HG03439 (cell line): Measurements from ENCODE around the gene VSIR.

ENCODE experiments used
- ATAC-seq: cut with Tn5 transposase; IDR thresholded peaks from one replicate; pipeline ENCODE4 v1.9.1; 2021; ENCODE audit warnings: mild to moderate bottlenecking, moderate library complexity; ENCODE audit not compliant: unreplicated experiment

The VSIR gene

DNA sequence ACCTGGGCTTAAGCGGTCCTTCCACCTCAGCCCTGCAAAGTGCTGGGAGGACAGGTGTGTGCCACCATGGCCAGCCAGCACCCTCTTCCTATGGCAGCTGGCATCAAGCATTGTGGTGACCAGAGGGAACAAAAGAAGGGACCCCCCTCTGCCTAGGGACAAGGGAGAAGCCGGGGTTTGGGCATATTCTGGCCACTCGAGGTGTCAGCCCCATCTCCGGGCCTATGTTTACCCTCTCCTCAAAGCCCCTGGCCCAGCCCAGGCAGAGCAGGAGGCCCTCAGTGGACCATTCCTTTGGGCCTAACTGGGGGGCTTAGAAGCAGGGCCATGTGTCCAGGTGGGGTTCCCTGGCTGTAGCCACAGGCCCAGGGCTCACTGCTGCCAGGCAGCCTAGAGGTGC, 23.9 kb downstream of the VSIR start:
- ATAC-seq: no peak

DNA sequence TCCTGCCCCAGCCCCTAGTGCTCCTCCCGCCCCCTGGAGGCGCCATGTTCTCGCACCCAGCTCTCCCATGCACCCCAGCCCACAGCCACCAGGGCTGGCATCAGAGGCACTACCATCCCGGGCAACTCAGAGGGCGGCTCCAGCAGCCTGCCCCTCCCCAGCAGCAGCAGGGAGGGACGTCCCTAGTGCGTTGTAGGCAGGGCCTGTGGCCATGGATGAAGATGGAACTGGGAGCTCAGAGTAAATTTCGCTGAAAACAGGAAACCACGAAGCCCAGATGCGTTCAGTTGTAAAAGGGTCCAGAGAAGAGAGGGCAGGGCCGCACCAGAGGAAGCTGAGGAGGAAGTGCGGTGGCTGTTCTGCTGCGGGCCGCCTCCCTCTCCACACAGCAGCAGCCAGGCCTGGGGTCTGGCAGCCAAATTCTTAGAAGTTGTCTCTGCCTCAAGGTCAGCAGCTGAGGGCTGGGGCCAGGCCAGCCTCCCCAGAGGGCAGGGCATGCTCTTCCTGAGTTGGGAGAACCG, 24.6 kb downstream of the VSIR start:
- ATAC-seq: no peak

DNA sequence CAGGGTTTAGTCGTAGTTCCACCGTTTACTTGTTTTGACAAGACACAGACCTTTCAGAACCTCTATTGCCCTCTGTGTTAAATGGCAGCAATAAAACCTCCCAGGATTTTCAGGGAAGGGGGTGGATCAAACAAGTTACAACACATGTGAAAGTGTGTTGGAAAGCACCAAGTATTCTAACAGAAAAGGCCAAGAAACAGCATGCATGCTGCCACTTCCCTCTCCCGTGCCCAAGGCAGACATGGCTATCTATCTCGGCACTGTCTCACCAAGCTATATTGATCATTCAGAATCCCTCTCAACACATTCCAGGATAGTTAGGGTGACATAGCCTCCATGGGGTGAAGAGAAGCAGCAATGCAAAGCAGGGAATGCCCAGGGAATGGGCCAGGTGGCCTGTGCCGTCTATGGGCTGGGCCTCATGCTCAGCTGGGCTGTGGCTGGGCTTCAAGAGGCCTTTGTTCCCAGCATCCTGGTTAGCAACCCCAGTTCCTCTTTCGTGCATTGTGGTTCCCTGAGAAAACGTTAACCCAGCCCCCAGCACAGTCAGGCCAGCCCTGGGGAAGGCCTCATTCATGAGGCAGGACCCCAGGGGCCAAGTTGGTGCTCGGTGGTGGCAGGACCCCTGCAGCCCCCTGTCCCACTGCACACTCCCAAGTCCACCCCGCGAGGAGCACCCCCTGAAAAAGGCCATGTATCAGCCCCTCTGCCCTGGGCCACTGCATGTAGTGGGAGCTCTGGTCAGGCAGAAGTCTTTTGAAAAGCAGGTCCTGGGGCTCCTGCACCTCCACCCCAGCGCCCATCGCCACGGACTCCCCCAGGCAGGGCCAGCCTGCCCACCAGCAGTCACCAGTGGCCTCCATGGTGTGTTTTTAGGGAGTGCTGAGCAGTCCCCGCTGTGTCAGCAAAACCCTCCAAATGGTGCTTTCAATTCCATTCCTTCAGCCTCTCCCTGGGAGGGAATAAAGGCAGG, 25.5 kb downstream of the VSIR start:
- no peak for ATAC-seq

DNA sequence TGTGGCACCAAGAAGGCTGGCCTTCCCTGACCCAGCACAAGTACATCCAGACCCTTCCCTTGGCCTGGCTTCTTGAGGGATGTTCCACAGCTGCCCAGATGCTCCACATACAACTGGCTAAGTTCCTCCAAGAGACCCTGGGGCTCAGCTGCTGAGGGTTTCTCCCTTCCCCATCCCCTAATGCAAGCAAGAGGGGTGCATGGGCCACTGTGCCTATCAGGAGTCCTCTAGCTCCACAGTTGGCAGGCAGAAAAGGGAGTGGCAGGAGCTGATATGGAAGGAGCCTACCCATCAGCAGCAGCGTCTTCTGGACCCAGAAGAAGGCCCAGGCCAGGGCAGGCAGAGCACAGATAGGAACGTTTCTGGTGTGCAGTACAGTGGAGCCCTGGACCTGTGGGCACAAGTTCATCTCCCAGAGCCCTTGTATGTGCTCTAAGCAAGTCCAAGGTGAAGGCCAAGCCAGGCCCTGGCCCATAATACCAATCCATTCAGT, 26.2 kb downstream of the VSIR start:
- no peak for ATAC-seq

DNA sequence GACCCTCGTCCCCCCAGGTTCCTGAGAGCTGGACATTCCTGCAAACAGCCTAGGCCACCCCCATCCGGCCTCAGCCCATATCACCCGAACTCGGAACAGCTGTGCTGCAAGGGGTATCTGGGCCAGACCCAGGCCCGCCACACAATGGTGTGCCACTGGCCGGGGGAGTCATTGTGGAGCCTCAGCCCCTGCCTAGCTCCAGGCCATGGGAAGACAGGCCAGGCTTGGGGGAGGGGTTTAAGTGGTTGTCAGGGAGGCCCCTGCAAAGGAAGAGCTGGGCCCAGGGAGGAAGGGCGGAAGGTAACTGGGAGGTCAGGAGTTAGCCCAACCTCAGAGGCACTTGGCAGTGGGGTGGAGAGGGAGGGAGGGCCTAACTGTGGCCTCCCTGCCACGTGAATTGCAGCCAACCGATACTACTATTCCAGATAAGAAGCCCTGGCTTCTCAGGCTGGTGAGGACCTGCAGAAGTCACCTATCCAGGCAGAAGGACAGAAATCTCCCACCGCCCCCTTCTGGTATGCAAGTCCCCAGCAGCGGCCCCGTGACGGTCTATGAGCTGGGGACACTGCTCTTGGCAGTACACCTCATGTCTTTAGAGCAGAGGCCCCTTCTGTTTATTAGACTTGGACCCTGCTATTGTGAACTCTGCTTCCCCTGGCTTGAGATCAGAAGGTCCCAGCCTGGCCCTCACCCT, 26.8 kb downstream of the VSIR start:
- ATAC-seq: no peak

DNA sequence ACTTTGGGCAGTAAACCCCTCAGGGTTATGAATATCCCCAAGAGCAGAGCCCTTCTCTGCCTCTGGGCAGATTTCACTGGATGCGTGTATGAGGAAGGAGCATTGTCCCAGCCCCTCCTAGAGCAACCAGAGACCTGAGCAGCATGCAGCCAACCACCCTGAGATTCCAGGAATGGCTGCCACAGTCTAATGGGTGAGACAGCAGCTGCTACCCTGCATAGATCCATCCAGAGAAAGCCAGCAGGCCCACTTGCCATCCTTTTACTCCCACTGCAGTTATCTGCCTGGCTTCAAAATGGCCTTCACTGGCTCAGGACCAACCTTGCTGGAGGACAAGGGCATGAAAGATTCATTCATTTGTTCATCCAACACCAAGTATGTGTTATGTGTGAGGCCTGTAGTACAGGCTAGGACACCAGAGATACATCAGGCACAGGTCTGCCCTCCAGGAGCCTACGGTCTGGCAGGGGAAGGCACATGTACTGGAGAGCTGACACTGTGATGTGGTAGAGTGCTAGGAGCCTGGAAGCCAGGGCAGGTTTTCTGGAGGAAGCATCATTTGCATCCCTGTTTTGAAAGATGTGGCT, 27.6 kb downstream of the VSIR start:
- no peak for ATAC-seq

DNA sequence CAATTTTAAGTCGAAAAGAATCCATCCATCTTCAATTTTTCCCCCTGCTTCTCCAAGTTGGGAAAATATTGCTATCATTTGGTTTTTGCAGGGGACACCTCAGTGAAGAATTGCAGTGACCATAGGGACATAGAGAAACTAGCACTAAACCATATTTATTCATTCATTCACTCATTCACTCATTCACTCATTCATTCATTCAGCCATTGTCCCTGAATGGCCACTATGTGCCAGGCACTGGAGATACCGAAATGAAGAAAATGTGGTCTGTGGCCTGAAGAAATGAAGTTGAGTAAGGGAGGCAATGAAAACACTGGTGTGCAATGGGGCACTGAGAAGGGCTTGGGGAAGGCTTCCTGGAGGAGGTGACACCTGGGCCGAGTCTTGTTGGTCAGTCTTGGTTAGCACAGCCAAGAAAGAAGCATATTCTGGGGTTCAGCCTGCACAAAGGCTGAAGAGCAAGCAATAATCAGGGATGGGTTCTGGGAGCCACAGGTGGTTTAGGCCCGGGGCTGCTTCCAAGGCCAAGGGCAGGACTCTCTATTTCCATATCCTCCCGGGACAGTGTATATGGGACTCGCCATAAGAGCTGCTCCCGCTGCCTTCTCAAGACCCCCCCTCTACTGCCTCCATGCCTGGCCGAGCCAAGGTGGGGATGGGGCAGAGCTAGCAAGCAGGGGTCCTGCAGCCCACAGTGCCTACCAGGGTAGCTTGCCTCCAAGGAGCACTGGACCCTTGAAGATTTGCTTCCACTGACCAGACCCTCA, 28.2 kb downstream of the VSIR start:
- no peak for ATAC-seq

DNA sequence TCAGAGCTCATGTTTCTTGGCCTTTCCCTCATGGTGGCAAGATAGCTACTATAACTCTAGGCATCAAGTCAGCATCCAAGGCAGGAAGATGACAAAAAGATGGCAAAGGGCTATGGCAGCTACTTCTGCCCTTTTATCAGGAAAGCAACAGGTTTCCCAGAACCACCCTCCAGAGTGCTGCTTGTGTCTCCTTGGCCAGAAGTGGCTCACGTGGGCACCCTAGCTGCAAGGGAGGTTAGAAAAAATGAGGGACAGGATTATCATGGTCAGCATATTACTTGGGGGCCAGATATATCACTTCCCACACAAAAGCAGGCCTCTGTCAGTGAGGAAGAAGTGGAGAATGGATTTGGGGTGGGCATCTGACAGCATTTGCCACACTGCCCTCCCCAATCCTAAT, 29.5 kb downstream of the VSIR start:
- no peak for ATAC-seq

DNA sequence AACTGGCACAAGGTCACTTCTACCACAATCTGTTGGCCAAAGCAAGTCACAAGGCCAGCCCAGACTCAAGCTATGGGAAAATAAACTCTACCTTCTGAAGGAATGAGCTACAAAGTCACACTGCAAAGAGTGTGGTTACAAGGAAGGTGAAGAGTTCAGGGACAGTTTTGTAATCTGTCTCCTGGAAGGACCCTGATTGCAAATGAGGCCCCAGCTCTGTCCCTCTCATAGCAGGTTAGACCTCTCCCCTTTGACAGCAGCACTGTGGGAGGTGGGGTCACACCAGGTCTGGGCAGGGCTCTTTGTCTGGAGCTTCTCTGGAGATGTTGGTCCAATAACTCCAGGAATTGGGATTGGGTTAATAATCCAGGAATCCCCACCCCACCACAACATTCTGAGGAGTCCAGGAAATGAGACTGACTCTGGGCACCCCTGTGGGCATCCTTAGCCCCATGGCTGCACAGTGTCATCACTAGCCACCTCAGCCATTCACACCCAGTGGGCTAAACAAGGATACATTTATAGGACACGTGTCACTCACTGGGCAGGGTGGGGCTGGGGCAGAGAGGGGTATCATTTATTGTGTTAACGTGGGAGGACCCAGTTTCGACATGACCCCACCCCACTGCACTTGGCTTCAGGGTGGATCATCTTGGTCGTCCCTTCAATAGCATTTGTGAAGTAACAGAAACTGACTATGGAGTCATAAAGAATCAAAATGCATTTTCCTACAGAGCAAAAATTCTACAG, 30.1 kb downstream of the VSIR start:
- no peak for ATAC-seq

DNA sequence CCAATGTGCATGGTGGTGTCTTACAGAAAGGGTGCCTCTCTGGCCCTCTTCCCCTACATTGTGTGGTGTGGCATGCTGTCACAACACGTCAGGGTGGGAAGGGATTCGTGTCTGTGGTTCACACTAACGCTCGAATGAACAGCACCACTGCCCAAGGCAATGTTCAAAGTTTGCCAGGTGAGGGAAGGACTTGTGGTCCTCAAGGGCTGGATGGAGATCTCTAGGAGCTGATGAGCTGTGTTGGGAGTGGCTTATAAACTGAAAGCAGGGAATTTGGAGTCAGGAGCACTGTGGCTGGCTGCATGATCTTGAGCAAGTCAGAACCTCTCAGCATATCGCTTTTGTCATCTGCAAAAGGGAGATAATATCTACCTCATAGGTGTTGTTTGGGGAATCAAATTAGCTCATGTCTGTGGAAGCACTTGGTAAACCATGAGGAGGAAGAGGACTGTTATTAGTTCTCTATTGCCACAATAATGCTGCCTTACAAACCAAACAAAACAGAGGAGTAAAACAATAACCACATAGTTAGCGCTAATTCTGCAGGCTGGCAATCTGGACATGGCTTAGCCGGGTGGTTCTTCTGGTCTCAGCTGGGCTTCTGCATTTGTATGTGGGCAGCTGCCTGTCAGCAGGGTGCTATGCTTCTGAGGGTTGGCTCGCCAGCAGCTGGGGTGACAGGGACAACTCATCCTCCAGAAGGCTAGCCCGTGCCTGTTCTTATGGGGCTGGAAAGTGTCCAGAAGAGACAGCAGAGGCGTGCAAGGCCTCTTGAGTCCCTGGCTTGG, 30.8 kb downstream of the VSIR start:
- no peak for ATAC-seq

DNA sequence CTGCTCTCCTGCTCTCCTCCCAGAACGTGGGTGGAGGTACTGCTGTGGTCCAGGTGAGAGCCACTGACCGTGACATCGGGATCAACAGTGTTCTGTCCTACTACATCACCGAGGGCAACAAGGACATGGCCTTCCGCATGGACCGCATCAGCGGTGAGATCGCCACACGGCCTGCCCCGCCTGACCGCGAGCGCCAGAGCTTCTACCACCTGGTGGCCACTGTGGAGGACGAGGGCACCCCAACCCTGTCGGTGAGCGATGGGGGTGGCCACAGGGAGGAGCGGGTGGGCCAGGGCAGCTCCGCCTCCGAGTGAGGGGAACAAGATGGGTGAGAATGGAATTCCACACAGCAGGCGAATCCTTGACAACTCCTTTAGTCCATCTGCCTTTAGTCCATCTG, 31.6 kb downstream of the VSIR start:
- ATAC-seq: no peak

DNA sequence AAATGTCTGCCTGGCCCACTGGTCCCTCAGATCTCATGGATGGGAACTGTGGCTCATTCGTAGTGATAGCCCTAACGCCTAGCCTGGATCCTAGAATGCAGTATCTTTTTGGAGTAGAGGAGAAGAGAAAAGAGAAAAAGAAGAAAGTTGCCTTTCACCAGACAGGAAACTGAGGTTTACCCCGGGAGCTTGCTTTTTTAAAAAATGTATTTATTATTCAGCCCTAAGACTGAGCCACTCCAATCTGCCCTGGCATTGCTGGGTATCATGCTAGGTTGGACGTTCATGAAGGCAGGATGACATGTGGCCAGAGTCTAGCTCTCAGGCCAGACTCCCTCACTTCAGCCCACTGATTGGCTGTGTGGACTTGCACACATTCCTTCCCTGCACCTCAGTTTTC, 32.3 kb downstream of the VSIR start:
- ATAC-seq: no peak

DNA sequence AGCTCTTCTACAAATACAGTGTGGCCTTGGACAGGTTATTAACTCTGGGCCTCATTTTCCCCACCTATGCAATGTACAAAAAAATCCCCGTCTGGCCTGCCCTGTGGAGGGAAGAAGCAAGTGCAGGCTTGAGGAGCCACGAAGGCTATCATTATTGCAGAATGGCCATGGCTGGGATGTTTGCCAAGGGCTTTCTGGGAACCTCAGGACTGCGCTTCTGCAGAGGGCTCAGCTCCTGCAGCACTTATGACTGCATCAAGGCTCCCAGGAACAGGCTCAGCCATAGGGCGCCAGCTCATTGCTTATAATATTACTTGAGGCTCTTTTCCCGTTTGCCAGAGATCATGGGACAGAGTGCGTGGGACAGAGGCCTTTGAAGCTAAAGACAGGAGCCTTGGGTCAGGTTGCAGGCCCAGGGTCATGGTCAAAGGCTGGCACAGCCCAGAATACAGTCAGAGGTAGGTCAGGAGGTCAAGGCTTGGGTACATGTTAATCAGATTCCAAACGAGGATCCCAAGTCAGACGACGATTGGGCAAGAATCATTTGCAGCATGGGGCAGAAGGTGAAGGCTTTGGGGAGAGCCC, 33.2 kb downstream of the VSIR start:
- no peak for ATAC-seq

DNA sequence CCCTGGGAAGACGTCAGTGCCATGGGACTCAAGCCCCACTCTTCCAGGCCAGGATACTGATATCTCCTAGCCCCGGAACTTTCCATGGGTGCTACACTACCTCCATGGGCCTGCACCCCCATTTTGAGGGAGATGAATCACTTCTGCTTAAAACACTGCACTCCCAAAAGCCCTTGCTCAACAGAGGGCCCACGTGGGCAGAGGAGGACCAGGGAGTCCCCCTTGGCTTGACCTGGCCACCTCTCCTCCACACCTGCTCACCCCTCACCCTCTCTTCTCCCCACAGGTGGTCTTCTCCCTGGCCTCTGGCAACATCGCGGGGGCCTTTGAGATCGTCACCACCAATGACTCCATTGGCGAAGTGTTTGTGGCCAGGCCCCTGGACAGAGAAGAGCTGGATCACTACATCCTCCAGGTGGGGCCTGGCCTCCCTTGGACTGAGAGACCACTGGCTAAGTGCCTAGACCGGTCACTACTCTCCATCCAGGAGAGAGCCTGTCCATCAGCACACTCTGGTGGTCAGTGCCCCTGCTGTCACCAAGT, 33.9 kb downstream of the VSIR start:
- ATAC-seq: no peak

DNA sequence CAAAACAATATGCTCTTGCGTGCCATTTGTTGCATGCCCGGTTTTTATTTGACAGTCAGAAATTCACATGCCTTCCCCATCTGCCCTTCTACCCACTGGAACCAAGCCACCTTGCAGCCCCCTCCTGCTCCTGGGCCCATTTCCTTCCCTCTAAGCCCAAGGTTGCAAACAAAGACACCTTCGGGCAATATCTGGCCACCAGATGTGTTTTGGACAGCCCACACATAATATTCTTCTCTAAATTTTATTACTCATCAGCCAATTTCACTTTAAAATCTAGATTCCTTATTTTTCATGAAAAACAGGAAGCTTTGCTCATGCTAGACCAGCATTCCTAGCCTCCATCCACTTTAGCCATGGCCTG, 35.5 kb downstream of the VSIR start:
- no peak for ATAC-seq

DNA sequence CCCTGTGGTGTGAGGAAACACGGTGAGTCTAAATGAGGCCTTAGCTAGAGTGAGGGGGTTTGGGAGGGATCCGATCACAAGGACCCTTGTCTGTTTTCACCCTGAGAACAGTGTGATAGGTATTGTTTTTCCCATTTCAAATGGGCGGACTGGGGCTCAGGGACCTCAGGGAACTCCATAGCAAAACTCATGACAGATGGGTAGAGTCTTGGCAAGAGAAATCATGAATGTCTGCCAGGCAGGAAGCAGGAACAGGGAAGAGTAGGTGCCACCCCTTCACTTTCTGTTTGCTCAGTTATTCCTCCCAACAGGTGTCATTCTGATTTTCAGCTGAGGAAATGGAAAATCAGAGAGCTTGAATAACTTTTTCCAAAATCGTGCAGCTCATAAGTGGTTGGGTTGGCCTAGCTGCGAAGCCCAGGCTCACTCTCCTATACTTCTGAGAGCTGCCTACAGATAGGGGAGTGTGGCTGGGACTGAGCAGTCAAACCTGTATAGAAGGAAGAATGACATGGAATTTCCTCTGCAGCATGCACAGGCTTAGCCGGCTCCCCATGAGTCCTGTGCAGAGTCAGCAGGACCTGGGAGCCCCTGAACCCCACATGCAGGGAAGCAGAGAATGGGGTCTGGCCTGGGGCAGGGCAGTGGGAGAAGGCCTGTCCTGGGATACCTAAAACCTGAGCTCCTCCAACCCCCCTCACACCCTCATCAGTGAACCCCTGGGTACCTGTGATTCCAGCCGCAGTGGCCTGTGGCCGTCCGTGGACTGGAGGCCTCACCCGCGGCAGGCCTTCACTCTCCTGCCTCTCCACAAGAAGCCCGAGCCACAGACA, 36.1 kb downstream of the VSIR start:
- ATAC-seq: no peak

DNA sequence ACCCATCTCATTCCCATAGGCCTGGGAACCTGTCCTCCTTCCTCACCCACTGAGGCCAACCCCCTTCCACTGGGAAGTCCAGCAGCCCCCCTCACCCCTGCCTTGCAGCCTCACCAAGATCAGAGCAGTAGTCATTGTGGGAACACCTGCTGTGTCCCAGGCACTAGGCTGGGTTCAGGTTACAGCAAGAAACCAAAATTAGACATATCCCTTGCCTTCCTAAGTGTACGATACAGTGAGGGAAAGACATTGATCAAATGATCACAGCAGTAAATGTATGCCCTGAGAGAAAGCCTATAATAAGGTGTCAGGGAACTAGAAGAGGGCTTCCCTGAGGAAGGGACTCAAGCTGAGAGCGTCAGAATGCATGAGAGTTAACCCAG, 36.8 kb downstream of the VSIR start:
- ATAC-seq: no peak
